Keratinocyte (primary cell): ENCODE data around the gene DSTN.

Source experiments
- EZH2 ChIP-seq: IDR thresholded peaks from one replicate; pipeline ENCODE4 v1.6.1; 2012; ENCODE audit warnings: inconsistent platforms, mild to moderate bottlenecking, low read length, moderate library complexity
- TF ChIP-seq, protein P1 (sequence below), 3 experiments: IDR thresholded peaks in 1 of 3; conservative IDR thresholded peaks in 1 of 3; optimal IDR thresholded peaks in 1 of 3; 2 replicates in 2 of 3; 3 replicates in 1 of 3; pipeline versions ENCODE3 to v1.5.1; 2011; ENCODE audit warnings: low read length in 3 of 3, mild to moderate bottlenecking in 3 of 3, moderate library complexity in 2 of 3, control low read depth in 1 of 3, inconsistent platforms in 1 of 3; ENCODE audit not compliant: insufficient read depth in 2 of 3; ENCODE audit errors: extremely low read depth in 1 of 3

DNA sequence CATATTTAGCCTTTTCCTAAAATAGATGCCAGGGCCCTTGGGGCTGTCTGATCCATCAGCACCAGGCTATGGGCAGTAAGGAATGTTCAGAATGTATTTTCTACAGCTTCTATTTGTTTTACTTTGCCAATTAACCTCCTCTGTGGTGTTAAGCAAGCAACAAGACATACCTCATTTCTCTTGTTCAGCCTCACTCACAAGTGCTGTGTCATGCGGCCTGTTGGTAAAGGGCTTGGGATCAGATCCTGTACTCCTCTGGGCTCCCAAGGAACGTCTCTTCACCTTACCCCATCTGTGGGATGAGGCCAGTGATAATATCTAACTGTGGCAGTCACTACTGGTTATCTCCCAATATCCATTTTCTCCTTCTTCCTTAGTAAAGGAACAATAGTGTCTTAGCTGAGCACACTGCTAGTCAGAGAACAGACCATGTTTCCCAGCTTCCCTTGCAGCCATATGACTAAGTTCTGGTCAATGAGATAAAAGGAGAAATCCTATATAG is 7.0 kb upstream of the DSTN start:
- TF ChIP-seq, protein P1, sequence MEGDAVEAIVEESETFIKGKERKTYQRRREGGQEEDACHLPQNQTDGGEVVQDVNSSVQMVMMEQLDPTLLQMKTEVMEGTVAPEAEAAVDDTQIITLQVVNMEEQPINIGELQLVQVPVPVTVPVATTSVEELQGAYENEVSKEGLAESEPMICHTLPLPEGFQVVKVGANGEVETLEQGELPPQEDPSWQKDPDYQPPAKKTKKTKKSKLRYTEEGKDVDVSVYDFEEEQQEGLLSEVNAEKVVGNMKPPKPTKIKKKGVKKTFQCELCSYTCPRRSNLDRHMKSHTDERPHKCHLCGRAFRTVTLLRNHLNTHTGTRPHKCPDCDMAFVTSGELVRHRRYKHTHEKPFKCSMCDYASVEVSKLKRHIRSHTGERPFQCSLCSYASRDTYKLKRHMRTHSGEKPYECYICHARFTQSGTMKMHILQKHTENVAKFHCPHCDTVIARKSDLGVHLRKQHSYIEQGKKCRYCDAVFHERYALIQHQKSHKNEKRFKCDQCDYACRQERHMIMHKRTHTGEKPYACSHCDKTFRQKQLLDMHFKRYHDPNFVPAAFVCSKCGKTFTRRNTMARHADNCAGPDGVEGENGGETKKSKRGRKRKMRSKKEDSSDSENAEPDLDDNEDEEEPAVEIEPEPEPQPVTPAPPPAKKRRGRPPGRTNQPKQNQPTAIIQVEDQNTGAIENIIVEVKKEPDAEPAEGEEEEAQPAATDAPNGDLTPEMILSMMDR (optimal IDR thresholded peaks at IDR 0.05 in 1 of 3, IDR thresholded peaks at IDR 0.05 in 1 of 3, conservative IDR thresholded peaks at IDR 0.05 in 1 of 3; ENCODE audit: extremely low read depth in 1 of 3, insufficient read depth in 2 of 3, low read length in 3 of 3): no peak
- no peak for TF ChIP-seq EZH2
